ENCODE results near the gene CATSPERZ. TPM values are rescaled to one million over a fixed set of nuclear protein-coding genes. Genes with fewer than 3 reads are reported as not detected.

Gene CATSPERZ
- total and polyA plus RNA-seq, 9 of the 15 experiments (the other 6 are each of a cell fraction or from before 2014, with no cell fraction given) = 0.86 to 8.5 (median 3.5) TPM

DNA sequence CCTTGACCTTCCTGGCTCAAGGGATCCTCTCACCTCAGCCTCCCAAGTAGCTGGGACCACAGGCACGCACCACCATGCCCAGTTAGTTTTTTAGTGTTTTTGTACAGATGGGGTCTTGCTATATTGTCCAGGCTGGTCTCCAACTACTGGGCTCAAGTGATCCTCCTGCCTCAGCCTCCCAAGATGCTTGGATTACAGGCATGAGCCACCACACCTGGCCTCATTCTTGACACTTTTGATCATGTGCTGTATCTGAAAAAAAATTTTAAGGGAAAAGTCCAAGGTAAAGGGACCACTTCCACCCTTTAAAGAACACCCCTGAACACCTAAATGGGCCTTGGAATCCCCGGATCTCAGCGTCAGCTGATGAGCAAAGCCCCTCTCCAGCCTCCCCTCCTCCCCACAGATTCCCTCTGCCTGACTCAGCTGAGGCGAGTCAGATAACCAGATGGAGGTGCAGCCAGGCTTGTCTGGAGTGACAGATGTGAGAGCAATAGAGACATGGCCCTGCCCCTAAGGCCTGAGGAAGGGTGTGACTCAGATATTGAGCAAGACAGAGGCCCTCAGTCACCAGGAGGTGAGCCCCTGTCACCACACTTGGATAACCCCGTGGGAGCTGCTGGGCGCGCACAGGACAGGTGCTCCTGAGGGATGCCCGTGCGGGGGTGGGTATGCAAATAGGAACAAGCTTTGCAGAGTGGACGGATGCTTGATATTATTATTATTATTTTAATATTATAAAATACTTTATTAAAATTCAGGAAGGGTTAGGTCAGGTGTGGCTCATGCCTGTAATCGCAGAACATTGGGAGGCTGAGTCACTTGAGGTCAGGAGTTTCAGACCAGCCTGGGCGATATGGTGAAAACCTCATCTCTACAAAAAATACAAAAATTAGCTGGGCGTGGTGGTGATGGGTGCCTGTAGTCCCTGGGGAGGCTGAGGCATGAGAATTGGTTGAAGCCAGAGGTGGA, 34.9 kb downstream of the CATSPERZ start (continued):
- TF ChIP-seq TAF15 (IDR thresholded peaks at IDR 0.05; ENCODE audit: low read depth, low read length) (no peak), OTX1 (CRISPR knock-in tag; IDR thresholded peaks at IDR 0.05) (no peak), ZNF384 (IDR thresholded peaks at IDR 0.05; ENCODE audit: low read depth, low read length) (peak; percentile 43; the same call in 1 of the 2 replicates), FIP1L1 (IDR thresholded peaks at IDR 0.05; ENCODE audit: low read depth, low read length, poor library complexity, severe bottlenecking) (no peak), THRA (IDR thresholded peaks at IDR 0.05) (no peak), RBBP5 (IDR thresholded peaks at IDR 0.05; ENCODE audit: borderline replicate concordance, insufficient read depth, low read length, poor library complexity, severe bottlenecking) (peak; percentile 50), NONO (IDR thresholded peaks at IDR 0.05; ENCODE audit: low read depth in 2 of 2, low read length in 1 of 2) (peak in 1 of 2 experiments; percentile 81; a peak in 1 of 4 replicates), ZNF764 (CRISPR knock-in tag; IDR thresholded peaks at IDR 0.05; ENCODE audit: low read depth) (no peak), SRF (CRISPR knock-in tag; IDR thresholded peaks at IDR 0.05) (no peak), NFIX (CRISPR knock-in tag; IDR thresholded peaks at IDR 0.05; ENCODE audit: low read depth) (no peak), ADNP (tag; IDR thresholded peaks at IDR 0.05) (peak; percentile 93), SMAD2 (IDR thresholded peaks at IDR 0.05; ENCODE audit: low read depth, low read length) (no peak), ZBTB26 (CRISPR knock-in tag; IDR thresholded peaks at IDR 0.05) (no peak), CAMTA2 (CRISPR knock-in tag; conservative IDR thresholded peaks at IDR 0.05) (no peak), MYC (IDR thresholded peaks at IDR 0.05; ENCODE audit: low read depth, low read length) (peak; percentile 78), MYC (CRISPR knock-in tag; IDR thresholded peaks at IDR 0.05; ENCODE audit: borderline replicate concordance, low read depth) (no peak)
- TF ChIP-seq, protein P1, sequence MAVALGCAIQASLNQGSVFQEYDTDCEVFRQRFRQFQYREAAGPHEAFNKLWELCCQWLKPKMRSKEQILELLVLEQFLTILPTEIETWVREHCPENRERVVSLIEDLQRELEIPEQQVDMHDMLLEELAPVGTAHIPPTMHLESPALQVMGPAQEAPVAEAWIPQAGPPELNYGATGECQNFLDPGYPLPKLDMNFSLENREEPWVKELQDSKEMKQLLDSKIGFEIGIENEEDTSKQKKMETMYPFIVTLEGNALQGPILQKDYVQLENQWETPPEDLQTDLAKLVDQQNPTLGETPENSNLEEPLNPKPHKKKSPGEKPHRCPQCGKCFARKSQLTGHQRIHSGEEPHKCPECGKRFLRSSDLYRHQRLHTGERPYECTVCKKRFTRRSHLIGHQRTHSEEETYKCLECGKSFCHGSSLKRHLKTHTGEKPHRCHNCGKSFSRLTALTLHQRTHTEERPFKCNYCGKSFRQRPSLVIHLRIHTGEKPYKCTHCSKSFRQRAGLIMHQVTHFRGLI (CRISPR knock-in tag; IDR thresholded peaks at IDR 0.05) = no peak
- TF ChIP-seq, protein P2, sequence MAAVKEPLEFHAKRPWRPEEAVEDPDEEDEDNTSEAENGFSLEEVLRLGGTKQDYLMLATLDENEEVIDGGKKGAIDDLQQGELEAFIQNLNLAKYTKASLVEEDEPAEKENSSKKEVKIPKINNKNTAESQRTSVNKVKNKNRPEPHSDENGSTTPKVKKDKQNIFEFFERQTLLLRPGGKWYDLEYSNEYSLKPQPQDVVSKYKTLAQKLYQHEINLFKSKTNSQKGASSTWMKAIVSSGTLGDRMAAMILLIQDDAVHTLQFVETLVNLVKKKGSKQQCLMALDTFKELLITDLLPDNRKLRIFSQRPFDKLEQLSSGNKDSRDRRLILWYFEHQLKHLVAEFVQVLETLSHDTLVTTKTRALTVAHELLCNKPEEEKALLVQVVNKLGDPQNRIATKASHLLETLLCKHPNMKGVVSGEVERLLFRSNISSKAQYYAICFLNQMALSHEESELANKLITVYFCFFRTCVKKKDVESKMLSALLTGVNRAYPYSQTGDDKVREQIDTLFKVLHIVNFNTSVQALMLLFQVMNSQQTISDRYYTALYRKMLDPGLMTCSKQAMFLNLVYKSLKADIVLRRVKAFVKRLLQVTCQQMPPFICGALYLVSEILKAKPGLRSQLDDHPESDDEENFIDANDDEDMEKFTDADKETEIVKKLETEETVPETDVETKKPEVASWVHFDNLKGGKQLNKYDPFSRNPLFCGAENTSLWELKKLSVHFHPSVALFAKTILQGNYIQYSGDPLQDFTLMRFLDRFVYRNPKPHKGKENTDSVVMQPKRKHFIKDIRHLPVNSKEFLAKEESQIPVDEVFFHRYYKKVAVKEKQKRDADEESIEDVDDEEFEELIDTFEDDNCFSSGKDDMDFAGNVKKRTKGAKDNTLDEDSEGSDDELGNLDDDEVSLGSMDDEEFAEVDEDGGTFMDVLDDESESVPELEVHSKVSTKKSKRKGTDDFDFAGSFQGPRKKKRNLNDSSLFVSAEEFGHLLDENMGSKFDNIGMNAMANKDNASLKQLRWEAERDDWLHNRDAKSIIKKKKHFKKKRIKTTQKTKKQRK (IDR thresholded peaks at IDR 0.05; ENCODE audit: borderline replicate concordance, low read depth, low read length) = no peak
